Ovary (tissue), 9 donors: ENCODE measurements around the gene BMP8A. TPM values are rescaled to one million over a fixed set of nuclear protein-coding genes. Genes with fewer than 3 reads are reported as not detected.
"Not testable (repeated sequence)": the region's sequence is repeated elsewhere in the genome, so short reads cannot be mapped to it uniquely, and the experiment has no call there.

ENCODE experiments used
- DNase-seq, 5 donors: peaks; one replicate each; pipeline ENCODE4 v3.0.0-alpha.2; 2019 to 2020
- H3K27ac ChIP-seq, 2 donors: fragments of 200-600 bp; one replicate each; pipeline versions ENCODE4 v1.5.1 to v1.8.0; 2019 to 2022
- H3K27me3 ChIP-seq: fragments of 200-600 bp; one replicate; pipeline ENCODE4 v1.8.0; 2022
- H3K36me3 ChIP-seq: fragments of 200-600 bp; sonication (generic); one replicate; pipeline ENCODE4 v1.5.1; 2019
- H3K4me1 ChIP-seq: one replicate; pipeline ENCODE4 v1.8.1; 2013; ENCODE audit warnings: mild to moderate bottlenecking, moderate library complexity; ENCODE audit not compliant: insufficient read depth
- H3K4me3 ChIP-seq: fragments of 200-600 bp; sonication (generic); one replicate; pipeline ENCODE4 v1.5.1; 2017
- H3K9me3 ChIP-seq, 2 donors: fragments of 200-600 bp in 1 of 2; sonication (generic) in 1 of 2; one replicate each; pipeline versions ENCODE4 v1.5.1 to v1.8.1; 2013 to 2019; ENCODE audit warnings: mild to moderate bottlenecking in 1 of 2, moderate library complexity in 1 of 2
- CTCF ChIP-seq, 3 donors: fragments of 450-650 bp in 2 of 3; fragments of 200-600 bp in 1 of 3; IDR thresholded peaks; one replicate each; pipeline versions ENCODE4 v1.5.1 to v1.8.0; 2016 to 2022; ENCODE audit warnings: antibody characterized with exemption in 3 of 3, mild to moderate bottlenecking in 1 of 3
- EP300 ChIP-seq: sonication (generic); formaldehyde crosslinking; IDR thresholded peaks from one replicate; pipeline ENCODE4 v1.6.1; 2017; ENCODE audit warnings: antibody characterized with exemption
- POLR2A ChIP-seq: fragments of 450-650 bp; IDR thresholded peaks from one replicate; pipeline ENCODE4 v1.6.1; 2017; ENCODE audit warnings: antibody characterized with exemption, mild to moderate bottlenecking, moderate library complexity
- WGBS, 3 donors: extraction: QIAGEN DNeasy Blood & Tissue Kit in 1 of 3; methylation state at CpG; one replicate each; pipeline versions ENCODE4 v1.1.5 to v1.1.7; 2013 to 2017; 5-methylcytosine and 5-hydroxymethylcytosine counted together
- intact Hi-C, 4 donors: fragments of 100-400 bp; cut with DNase I; formaldehyde crosslinking; loops; one replicate each; pipeline versions ENCODE4 v1.11.0 to v1.15.1; 2022 to 2023
- polyA plus RNA-seq, 2 donors: library from polyadenylated mRNA; stranded (reverse); fragments of 200-250 nt in 1 of 2; fragments of 350-450 nt in 1 of 2; fragmentation: Illumina TruSeq in 1 of 2; extraction: RNeasy Lipid Tissue Mini Kit (QIAGEN cat#74804) in 1 of 2; gene quantifications; one replicate each; pipeline ENCODE4 v1.2.3, GENCODE V29; 2013 to 2014
- total RNA-seq, 7 donors: library from RNA; depleted of rRNA in 2 of 7; stranded (reverse); fragments of >200 nt in 2 of 7; fragmentation: NEBNext Ultra II Directional in 3 of 7; extraction: Animal tissue kit (Norgen Biotek cat#: 25700) in 3 of 7; gene quantifications; one replicate each; pipeline versions ENCODE4 v1.1.0 to v1.2.4, GENCODE V29; 2016 to 2023
- donor health status: DM: no; HTN: no; CAD: no; lungs with moderate emphysema.
- donor health status: DM: no; HTN: no; CAD: no.
- donor health status: Bipolar disorder and iron deficiency.
- donor health status: DM: yes; HTN: yes; CAD: no.
- donor health status: DM: no; HTN: no; CAD: no.
- donor health status: DM: yes; HTN: yes; CAD: no.

Gene BMP8A
- total and polyA plus RNA-seq, 9 donors = 1.2 to 11.0 (median 5.6) TPM; not detected in 1

DNA sequence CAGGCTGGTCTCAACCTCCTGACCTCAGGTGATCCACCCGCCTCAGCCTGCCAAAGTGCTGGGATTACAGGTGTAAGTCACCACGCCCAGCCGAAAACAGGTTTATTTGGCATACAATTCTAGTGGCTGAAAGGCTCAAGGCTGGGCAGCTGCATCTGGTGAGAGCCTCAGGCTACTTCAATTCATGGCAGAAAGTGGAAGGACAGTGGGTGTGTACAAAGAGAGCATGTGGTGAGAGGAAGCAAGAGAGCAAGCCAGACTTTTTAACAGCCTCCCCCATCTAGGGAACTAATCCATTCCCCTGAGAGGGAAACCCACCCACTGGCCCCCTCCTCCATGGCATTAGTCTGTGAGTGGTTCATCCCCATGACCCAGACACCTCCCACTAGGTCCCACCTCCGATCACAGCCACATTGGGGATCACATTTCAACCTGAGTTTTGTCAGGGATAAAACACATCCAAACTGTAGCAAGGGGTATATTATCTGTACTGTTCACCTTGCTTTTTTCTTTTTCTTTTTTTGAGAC is 9.5 kb downstream of the BMP8A start:
- no peak for TF ChIP-seq POLR2A
- H3K9me3 ChIP-seq = no peaks in the 10 kb centered on the region
- no peaks in the 10 kb centered on the region for H3K36me3 ChIP-seq
- 83 to 90% (median 88%) methylated on average over 4 of the region's 4 CpGs for WGBS, 3 donors
- peaks cover 16% of the 10 kb centered on the region for H3K4me1 ChIP-seq
- no peaks in the 10 kb centered on the region for H3K27me3 ChIP-seq
- DNase-seq = no peak
- intact Hi-C loops = no loop called here
- H3K27ac ChIP-seq = no peak overlapping the region
- H3K4me3 ChIP-seq = no peak overlapping the region

DNA sequence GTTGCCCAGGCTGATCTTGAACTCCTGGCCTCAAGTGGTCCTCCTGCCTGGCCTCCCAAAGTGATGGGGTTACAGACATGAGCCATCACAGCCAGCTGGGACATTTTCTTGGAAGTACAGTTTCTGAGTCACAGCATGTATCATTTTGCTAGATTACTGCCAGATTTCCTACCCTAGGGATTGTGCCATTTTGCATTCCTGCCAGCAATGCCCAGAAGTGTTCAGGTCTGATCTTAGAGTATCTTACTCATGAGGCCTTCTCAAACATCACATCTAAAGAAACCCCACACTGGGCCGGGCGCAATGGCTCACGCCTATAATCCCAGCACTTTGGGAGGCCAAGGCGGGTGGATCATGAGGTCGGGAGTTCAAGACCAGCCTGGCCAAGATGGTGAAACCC is 10.2 kb downstream of the BMP8A start:
- TF ChIP-seq CTCF (IDR thresholded peaks at IDR 0.05) (no peak), EP300 (no peak), POLR2A (no peak)
- Histone ChIP-seq H3K9me3 (no peaks in the 10 kb centered on the region), H3K36me3 (no peaks in the 10 kb centered on the region), H3K27ac (no peak overlapping the region), H3K4me3 (no peak overlapping the region), H3K27me3 (no peaks in the 10 kb centered on the region), H3K4me1 (peaks cover 16% of the 10 kb centered on the region)
- no peak for DNase-seq
- 76 to 86% (median 76%) methylated on average over 5 of the region's 5 CpGs for WGBS, 3 donors
- intact Hi-C loops = no loop called here

DNA sequence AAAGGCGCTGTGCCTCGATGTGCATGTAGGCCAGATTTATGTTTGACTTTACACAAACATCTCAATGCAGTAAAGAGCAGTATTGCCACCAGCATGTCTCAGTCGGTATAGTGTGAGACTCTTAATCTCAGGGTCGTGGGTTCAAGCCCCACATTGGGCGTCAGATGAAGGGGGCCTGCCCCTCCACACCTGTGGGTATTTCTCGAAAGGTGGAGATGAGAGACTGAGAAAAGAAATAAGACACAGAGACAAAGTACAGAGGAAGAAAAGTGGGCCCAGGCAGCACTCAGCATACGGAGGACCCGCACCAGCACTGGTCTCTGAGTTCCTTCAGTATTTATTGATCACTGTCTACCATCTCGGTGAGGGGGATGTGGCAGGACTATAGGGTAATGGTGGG is 13.0 kb downstream of the BMP8A start:
- H3K4me1 ChIP-seq, H3K9me3 ChIP-seq, H3K27ac ChIP-seq, H3K27me3 ChIP-seq, H3K36me3 ChIP-seq, intact Hi-C loops, DNase-seq, H3K4me3 ChIP-seq: not testable (repeated sequence)
- WGBS, 3 donors = 80 to 82% (median 81%) methylated on average over 9 of the region's 9 CpGs

DNA sequence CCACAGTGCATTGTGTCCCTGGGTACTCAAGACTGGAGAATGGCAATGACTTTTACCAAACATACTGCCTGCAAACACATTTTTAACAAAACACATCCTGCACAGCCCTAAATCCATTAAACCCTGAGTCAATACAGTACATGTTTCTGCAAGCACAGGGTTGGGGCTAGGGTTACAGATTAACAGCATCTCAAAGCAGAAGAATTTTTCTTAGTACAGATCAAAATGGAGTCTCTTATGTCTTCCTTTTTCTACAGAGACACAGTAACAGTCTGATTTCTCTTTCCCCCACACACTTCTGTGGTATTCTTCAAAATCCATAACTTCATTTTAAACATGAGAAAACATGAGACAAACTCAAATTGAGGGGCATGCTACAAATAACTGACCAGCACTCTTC is 13.9 kb downstream of the BMP8A start:
- DNase-seq = no peak

DNA sequence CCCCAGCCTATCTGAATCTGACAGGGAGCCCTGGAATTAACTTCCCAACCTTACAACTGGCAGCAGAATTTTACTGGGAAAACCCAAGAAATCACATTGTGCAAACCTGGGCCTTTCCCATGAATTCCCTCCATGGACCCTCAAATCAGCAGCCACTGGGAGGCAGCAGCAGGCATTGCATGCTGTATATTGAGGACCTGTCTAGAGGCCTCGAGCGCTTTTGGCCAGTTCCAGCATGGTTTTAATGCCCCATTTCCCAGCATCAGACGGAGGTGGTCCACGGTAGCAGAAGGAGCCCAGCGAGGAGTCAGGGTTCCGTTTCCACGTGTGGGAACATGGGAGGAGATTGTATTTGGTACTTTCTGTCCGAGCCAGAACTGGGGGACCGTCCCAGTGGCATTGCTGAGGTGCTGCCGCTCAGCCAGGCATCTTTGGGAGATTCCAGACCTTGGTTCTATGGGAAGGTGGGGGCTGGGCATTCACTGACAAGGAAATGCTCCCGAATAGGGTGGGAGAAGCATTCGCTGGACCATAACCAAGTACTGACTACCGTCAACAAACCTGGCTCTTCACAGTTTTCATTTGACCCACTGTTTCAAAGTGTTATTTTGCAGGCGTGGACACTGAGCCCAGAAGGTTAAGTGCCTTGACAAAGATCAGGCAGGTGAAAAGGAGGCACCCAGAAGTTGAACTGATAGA is 15.9 kb downstream of the BMP8A start:
- peak in 1 of 5 donors; percentile 37 for DNase-seq
- WGBS, 3 donors = 84 to 86% (median 84%) methylated on average over 14 of the region's 14 CpGs
- no peaks in the 10 kb centered on the region for H3K36me3 ChIP-seq
- H3K4me1 ChIP-seq = no peaks in the 10 kb centered on the region
- no peak overlapping the region for H3K4me3 ChIP-seq
- intact Hi-C loops = no loop called here
- no peak overlapping the region for H3K27ac ChIP-seq
- TF ChIP-seq EP300 (no peak), POLR2A (no peak), CTCF (IDR thresholded peaks at IDR 0.05) (no peak)
- no peaks in the 10 kb centered on the region for H3K9me3 ChIP-seq
- no peaks in the 10 kb centered on the region for H3K27me3 ChIP-seq

More for the DNA sequence above, 13.9 kb downstream of the BMP8A start:
- Histone ChIP-seq H3K36me3 (no peaks in the 10 kb centered on the region), H3K27ac (no peak overlapping the region), H3K4me1 (peaks cover under 1% of the 10 kb centered on the region), H3K4me3 (no peak overlapping the region), H3K9me3 (no peaks in the 10 kb centered on the region), H3K27me3 (no peaks in the 10 kb centered on the region)
- TF ChIP-seq POLR2A = no peak
- no peak for TF ChIP-seq CTCF (IDR thresholded peaks at IDR 0.05)
- TF ChIP-seq EP300 = no peak
- intact Hi-C loops = no loop called here
